ENCODE data around the gene TOX2. TPM values are rescaled to one million over a fixed set of nuclear protein-coding genes. Genes with fewer than 3 reads are reported as not detected.

TOX2 gene
- total RNA-seq, 4 donors from 2014 or later: 0.40 to 3.0 (median 1.6) TPM

GRCh38 chr20:44071526-44072111, 157.0 kb downstream of the TOX2 start:
- Histone ChIP-seq H3K4me3 (no peak overlapping the region), H3K4me1 (no peaks in the 10 kb centered on the region), H3K36me3 (no peaks in the 10 kb centered on the region), H3K27ac (no peak overlapping the region), H3K27me3 (peaks cover 38% of the 10 kb centered on the region), H3K9me3 (no peaks in the 10 kb centered on the region)
- WGBS: 85% methylated on average over 7 of the region's 11 CpGs
- DNase-seq (ENCODE audit: low spot score in 2 of 2): peak in 1 of 2 donors; percentile 72
- no peak for TF ChIP-seq EP300 (IDR thresholded peaks at IDR 0.05)
- TF ChIP-seq CTCF (IDR thresholded peaks at IDR 0.05): no peak
- no peak for TF ChIP-seq POLR2AphosphoS5 (IDR thresholded peaks at IDR 0.05)
- TF ChIP-seq POLR2A (IDR thresholded peaks at IDR 0.05): no peak

- H3K27me3 ChIP-seq: peaks cover 38% of the 10 kb centered on the region
- 58% methylated on average over 6 of the region's 6 CpGs for WGBS
- H3K27ac ChIP-seq: no peak overlapping the region
- no peaks in the 10 kb centered on the region for H3K36me3 ChIP-seq
- DNase-seq (ENCODE audit: low spot score in 2 of 2): no peak
- no peaks in the 10 kb centered on the region for H3K9me3 ChIP-seq
- TF ChIP-seq POLR2A (IDR thresholded peaks at IDR 0.05) (no peak), EP300 (IDR thresholded peaks at IDR 0.05) (no peak), POLR2AphosphoS5 (IDR thresholded peaks at IDR 0.05) (no peak), CTCF (IDR thresholded peaks at IDR 0.05) (no peak)
- no peak overlapping the region for H3K4me3 ChIP-seq
- H3K4me1 ChIP-seq: no peaks in the 10 kb centered on the region
These were observed 157.7 kb downstream of the TOX2 start for GRCh38 chr20:44072384-44072783.

GRCh38 chr20:44073011-44073674, 158.5 kb downstream of the TOX2 start:
- Histone ChIP-seq H3K9me3 (no peaks in the 10 kb centered on the region), H3K4me1 (no peaks in the 10 kb centered on the region), H3K36me3 (no peaks in the 10 kb centered on the region), H3K4me3 (no peak overlapping the region), H3K27me3 (peaks cover 38% of the 10 kb centered on the region), H3K27ac (no peak overlapping the region)
- WGBS: 77% methylated on average over 12 of the region's 16 CpGs
- TF ChIP-seq POLR2AphosphoS5 (IDR thresholded peaks at IDR 0.05) (no peak), POLR2A (IDR thresholded peaks at IDR 0.05) (no peak), EP300 (IDR thresholded peaks at IDR 0.05) (no peak), CTCF (IDR thresholded peaks at IDR 0.05) (no peak)
- peak in 1 of 2 donors; percentile 62 for DNase-seq (ENCODE audit: low spot score in 2 of 2)

GRCh38 chr20:44073675-44074071, 159.0 kb downstream of the TOX2 start:
- 53% methylated on average over 6 of the region's 6 CpGs for WGBS
- TF ChIP-seq EP300 (IDR thresholded peaks at IDR 0.05) (no peak), POLR2AphosphoS5 (IDR thresholded peaks at IDR 0.05) (no peak), CTCF (IDR thresholded peaks at IDR 0.05) (no peak), POLR2A (IDR thresholded peaks at IDR 0.05) (no peak)
- Histone ChIP-seq H3K4me3 (no peak overlapping the region), H3K9me3 (no peaks in the 10 kb centered on the region), H3K27ac (no peak overlapping the region), H3K4me1 (no peaks in the 10 kb centered on the region), H3K27me3 (peaks cover 32% of the 10 kb centered on the region), H3K36me3 (no peaks in the 10 kb centered on the region)
- DNase-seq (ENCODE audit: low spot score in 2 of 2): no peak

- no peak overlapping the region for H3K27ac ChIP-seq
- no peaks in the 10 kb centered on the region for H3K36me3 ChIP-seq
- peak in 1 of 2 donors; percentile 67 for DNase-seq (ENCODE audit: low spot score in 2 of 2)
- H3K4me1 ChIP-seq: no peaks in the 10 kb centered on the region
- H3K27me3 ChIP-seq: peaks cover 29% of the 10 kb centered on the region
- TF ChIP-seq CTCF (IDR thresholded peaks at IDR 0.05) (no peak), EP300 (IDR thresholded peaks at IDR 0.05) (no peak), POLR2A (IDR thresholded peaks at IDR 0.05) (no peak), POLR2AphosphoS5 (IDR thresholded peaks at IDR 0.05) (no peak)
- no peak overlapping the region for H3K4me3 ChIP-seq
- WGBS: 81% methylated on average over 12 of the region's 12 CpGs
- no peaks in the 10 kb centered on the region for H3K9me3 ChIP-seq
These were observed 159.8 kb downstream of the TOX2 start for GRCh38 chr20:44074252-44075151.
